SK-N-SH treated with all-trans-retinoic acid at 6 μM for 48 hours (cell line): ENCODE measurements around the gene JMJD4.

Experiments
- ARNTL ChIP-seq: fragments of 450-650 bp; formaldehyde crosslinking; IDR thresholded peaks from 2 replicates; pipeline ENCODE4 v1.5.0; 2020; ENCODE audit warnings: low read depth, mild to moderate bottlenecking, moderate library complexity, borderline replicate concordance
- BACH2 ChIP-seq: fragments of 250-450 bp; sonication (Bioruptor Pico); IDR thresholded peaks from 2 replicates; pipeline ENCODE4 v1.9.0; 2021; ENCODE audit warnings: mild to moderate bottlenecking, borderline replicate concordance
- GLIS3 ChIP-seq: fragments of 250-450 bp; sonication (Bioruptor Pico); IDR thresholded peaks from 2 replicates; pipeline ENCODE4 v1.5.0; 2020; ENCODE audit warnings: mild to moderate bottlenecking, moderate library complexity
- OSR1 ChIP-seq: fragments of 250-450 bp; sonication (Bioruptor Pico); IDR thresholded peaks from 2 replicates; pipeline ENCODE4 v1.8.0; 2022; ENCODE audit warnings: moderate library complexity, mild to moderate bottlenecking, inconsistent platforms
- PATZ1 ChIP-seq: fragments of 250-450 bp; sonication (Bioruptor Pico); IDR thresholded peaks from 2 replicates; pipeline ENCODE4 v1.8.0; 2020; ENCODE audit warnings: mild to moderate bottlenecking, moderate library complexity, borderline replicate concordance
- PPARA ChIP-seq: fragments of 250-450 bp; sonication (Bioruptor Pico); IDR thresholded peaks from 2 replicates; pipeline ENCODE4 v1.5.0; 2020; ENCODE audit warnings: mild to moderate bottlenecking, borderline replicate concordance
- RARB ChIP-seq: fragments of 250-450 bp; sonication (Bioruptor Pico); IDR thresholded peaks from 2 replicates; pipeline ENCODE4 v1.8.0; 2021; ENCODE audit warnings: mild to moderate bottlenecking, moderate library complexity
- TOX ChIP-seq: fragments of 250-450 bp; sonication (Bioruptor Pico); IDR thresholded peaks from 2 replicates; pipeline ENCODE4 v1.8.0; 2021; ENCODE audit warnings: mild to moderate bottlenecking, moderate library complexity, borderline replicate concordance
- TSHZ2 ChIP-seq: fragments of 250-450 bp; sonication (Bioruptor Pico); IDR thresholded peaks from 2 replicates; pipeline ENCODE4 v1.5.0; 2020; ENCODE audit warnings: mild to moderate bottlenecking, moderate library complexity
- ZFP3 ChIP-seq: fragments of 250-450 bp; sonication (Bioruptor Pico); IDR thresholded peaks from 2 replicates; pipeline ENCODE4 v1.5.0; 2020; ENCODE audit warnings: mild to moderate bottlenecking, moderate library complexity
- ZNF565 ChIP-seq: fragments of 450-650 bp; formaldehyde crosslinking; conservative IDR thresholded peaks from 2 replicates; pipeline ENCODE4 v1.5.0; 2020; ENCODE audit warnings: low read depth, mild to moderate bottlenecking, moderate library complexity
- ZNF8 ChIP-seq: fragments of 450-650 bp; formaldehyde crosslinking; IDR thresholded peaks from 2 replicates; pipeline ENCODE4 v1.5.0; 2020; ENCODE audit warnings: mild to moderate bottlenecking, moderate library complexity

GRCh38 chr1:227768640-227769039, 33.5 kb upstream of the JMJD4 start:
- no peak for TF ChIP-seq TSHZ2
- TF ChIP-seq ARNTL (CRISPR knock-in tag), result no peak
- no peak for TF ChIP-seq PATZ1 (CRISPR knock-in tag)
- no peak for TF ChIP-seq ZFP3
- no peak for TF ChIP-seq BACH2 (CRISPR knock-in tag)
- no peak for TF ChIP-seq ZNF8 (CRISPR knock-in tag)
- TF ChIP-seq RARB, result no peak
- no peak for TF ChIP-seq TOX (CRISPR knock-in tag)
- TF ChIP-seq OSR1 (CRISPR knock-in tag), result no peak
- no peak for TF ChIP-seq ZNF565 (CRISPR knock-in tag)
- TF ChIP-seq GLIS3 (CRISPR knock-in tag), result no peak
- no peak for TF ChIP-seq PPARA (CRISPR knock-in tag)
